ENCODE measurements around the gene GLRX5.
A peak's percentile ranks its signal among the peaks of the same experiment; 100 is the strongest.
"Not testable (repeated sequence)": the region's sequence is repeated elsewhere in the genome, so short reads cannot be mapped to it uniquely, and the experiment has no call there.

GLRX5 gene

GRCh38 chr14:95499354-95499750 lies 35.5 kb upstream of the GLRX5 start:
- no peak for DNase-seq (ENCODE audit: low spot score)

- DNase-seq (ENCODE audit: low spot score), result no peak
Observed at GRCh38 chr14:95500201-95500681, 34.6 kb upstream of the GLRX5 start.

- no peak for DNase-seq (ENCODE audit: low spot score)
Observed at GRCh38 chr14:95500772-95501401, 34.0 kb upstream of the GLRX5 start.

GRCh38 chr14:95502381-95502950 lies 32.4 kb upstream of the GLRX5 start:
- no peak for DNase-seq (ENCODE audit: low spot score)

- no peak for DNase-seq (ENCODE audit: low spot score)
Observed at GRCh38 chr14:95503365-95504134, 31.3 kb upstream of the GLRX5 start.

- DNase-seq (ENCODE audit: low spot score), result no peak
Observed at GRCh38 chr14:95504135-95505029, 30.5 kb upstream of the GLRX5 start.

GRCh38 chr14:95505030-95505589 lies 29.7 kb upstream of the GLRX5 start:
- no peak for DNase-seq (ENCODE audit: low spot score)

- DNase-seq (ENCODE audit: low spot score), result no peak
Observed at GRCh38 chr14:95507174-95507573, 27.7 kb upstream of the GLRX5 start.

GRCh38 chr14:95507701-95508103 lies 27.1 kb upstream of the GLRX5 start:
- DNase-seq (ENCODE audit: low spot score), result no peak

GRCh38 chr14:95508377-95508776 lies 26.5 kb upstream of the GLRX5 start:
- no peak for DNase-seq (ENCODE audit: low spot score)

GRCh38 chr14:95509495-95509894 lies 25.4 kb upstream of the GLRX5 start:
- no peak for DNase-seq (ENCODE audit: low spot score)

- not testable (repeated sequence) for DNase-seq (ENCODE audit: low spot score)
Observed at GRCh38 chr14:95510344-95510743, 24.5 kb upstream of the GLRX5 start.

- DNase-seq (ENCODE audit: low spot score), result no peak
Observed at GRCh38 chr14:95510804-95511203, 24.0 kb upstream of the GLRX5 start.

- DNase-seq (ENCODE audit: low spot score), result no peak
Observed at GRCh38 chr14:95511687-95512086, 23.2 kb upstream of the GLRX5 start.

- DNase-seq (ENCODE audit: low spot score), result no peak
Observed at GRCh38 chr14:95513291-95513690, 21.6 kb upstream of the GLRX5 start.

- DNase-seq (ENCODE audit: low spot score), result no peak
Observed at GRCh38 chr14:95514131-95515079, 20.4 kb upstream of the GLRX5 start.

- no peak for DNase-seq (ENCODE audit: low spot score)
Observed at GRCh38 chr14:95515080-95515489, 19.8 kb upstream of the GLRX5 start.

GRCh38 chr14:95515596-95516552 lies 19.0 kb upstream of the GLRX5 start:
- DNase-seq (ENCODE audit: low spot score), result peak; percentile 77

GRCh38 chr14:95516554-95517181 lies 18.2 kb upstream of the GLRX5 start, which contains the start of gene SYNE3:
SYNE3 (minus strand) TSS chr14:95516650; CDS start chr14:95475821, 40,829 bp downstream.
- DNase-seq (ENCODE audit: low spot score), result peak; percentile 54

Measured in CD4-positive, alpha-beta T cell treated with Interleukin-6 at 100 ng/mL for 8 hours (primary cell).